RKO (cell line): ENCODE results near the gene KSR1.

ENCODE experiments used
- DNase-seq: peaks from one replicate; pipeline ENCODE4 v3.0.0-alpha.2; 2016; ENCODE audit warnings: low spot score

KSR1 gene

GRCh38 chr17:27569884-27570577 lies 113.8 kb downstream of the KSR1 start:
- no peak for DNase-seq

- no peak for DNase-seq
These were observed 114.3 kb downstream of the KSR1 start for GRCh38 chr17:27570578-27570914.

- no peak for DNase-seq
These were observed 115.5 kb downstream of the KSR1 start for GRCh38 chr17:27571563-27572352.

- no peak for DNase-seq
These were observed 116.4 kb downstream of the KSR1 start for GRCh38 chr17:27572665-27573064.

GRCh38 chr17:27573548-27573947 lies 117.3 kb downstream of the KSR1 start:
- DNase-seq = no peak

- DNase-seq = no peak
These were observed 117.8 kb downstream of the KSR1 start for GRCh38 chr17:27573971-27574525.

- no peak for DNase-seq
These were observed 119.1 kb downstream of the KSR1 start for GRCh38 chr17:27575096-27575911.

- no peak for DNase-seq
These were observed 119.6 kb downstream of the KSR1 start for GRCh38 chr17:27575912-27576252.

- DNase-seq = no peak
These were observed 120.3 kb downstream of the KSR1 start for GRCh38 chr17:27576477-27577083.

- DNase-seq = no peak
These were observed 121.0 kb downstream of the KSR1 start for GRCh38 chr17:27577121-27577761.

- no peak for DNase-seq
These were observed 121.9 kb downstream of the KSR1 start for GRCh38 chr17:27577884-27578717.

- DNase-seq = peak; percentile 18
These were observed 122.5 kb downstream of the KSR1 start for GRCh38 chr17:27578718-27579085.

- DNase-seq = no peak
These were observed 123.1 kb downstream of the KSR1 start for GRCh38 chr17:27579304-27579703.

- no peak for DNase-seq
These were observed 123.7 kb downstream of the KSR1 start for GRCh38 chr17:27579897-27580321.

- no peak for DNase-seq
These were observed 124.8 kb downstream of the KSR1 start for GRCh38 chr17:27581016-27581415.

GRCh38 chr17:27582696-27583095 lies 126.4 kb downstream of the KSR1 start:
- no peak for DNase-seq

- no peak for DNase-seq
These were observed 129.0 kb downstream of the KSR1 start for GRCh38 chr17:27585153-27585681.

- DNase-seq = no peak
These were observed 129.5 kb downstream of the KSR1 start for GRCh38 chr17:27585792-27586191.

GRCh38 chr17:27586203-27586721 lies 130.0 kb downstream of the KSR1 start:
- no peak for DNase-seq

GRCh38 chr17:27588354-27588753 lies 132.1 kb downstream of the KSR1 start:
- DNase-seq = no peak
